ENCODE results near the gene ZCCHC7. TPM values are rescaled to one million over a fixed set of nuclear protein-coding genes. Genes with fewer than 3 reads are reported as not detected.
"Not testable (repeated sequence)": the region's sequence is repeated elsewhere in the genome, so short reads cannot be mapped to it uniquely, and the experiment has no call there.

The ZCCHC7 gene
- total RNA-seq, 3 donors from 2014 or later: 19.8 to 29.1 (median 26.9) TPM

- no peak overlapping the region for H3K4me3 ChIP-seq
- no peak overlapping the region for H3K27ac ChIP-seq
- no peaks in the 10 kb centered on the region for H3K4me1 ChIP-seq
- H3K9me3 ChIP-seq: no peaks in the 10 kb centered on the region
- H3K36me3 ChIP-seq: no peaks in the 10 kb centered on the region
- intact Hi-C loops (cut with DNase I; ENCODE audit: low total_unique reads): no loop called here
- no peaks in the 10 kb centered on the region for H3K27me3 ChIP-seq
- DNase-seq (ENCODE audit: low spot score in 2 of 2): no peak
- no peak for TF ChIP-seq POLR2A (IDR thresholded peaks at IDR 0.05)
- no peak for TF ChIP-seq CTCF (IDR thresholded peaks at IDR 0.05)
- no peak for TF ChIP-seq POLR2AphosphoS5 (IDR thresholded peaks at IDR 0.05)
Observed at GRCh38 chr9:37395229-37395628, 274.9 kb downstream of the ZCCHC7 start.

GRCh38 chr9:37395663-37396062 lies 275.3 kb downstream of the ZCCHC7 start:
- H3K4me1 ChIP-seq: no peaks in the 10 kb centered on the region
- no peak for TF ChIP-seq POLR2A (IDR thresholded peaks at IDR 0.05)
- no peak for TF ChIP-seq CTCF (IDR thresholded peaks at IDR 0.05)
- no peak for TF ChIP-seq POLR2AphosphoS5 (IDR thresholded peaks at IDR 0.05)
- intact Hi-C loops (cut with DNase I; ENCODE audit: low total_unique reads): no loop called here
- no peak for DNase-seq (ENCODE audit: low spot score in 2 of 2)
- H3K4me3 ChIP-seq: no peak overlapping the region
- H3K27me3 ChIP-seq: no peaks in the 10 kb centered on the region
- no peak overlapping the region for H3K27ac ChIP-seq
- no peaks in the 10 kb centered on the region for H3K9me3 ChIP-seq
- no peaks in the 10 kb centered on the region for H3K36me3 ChIP-seq

DNA sequence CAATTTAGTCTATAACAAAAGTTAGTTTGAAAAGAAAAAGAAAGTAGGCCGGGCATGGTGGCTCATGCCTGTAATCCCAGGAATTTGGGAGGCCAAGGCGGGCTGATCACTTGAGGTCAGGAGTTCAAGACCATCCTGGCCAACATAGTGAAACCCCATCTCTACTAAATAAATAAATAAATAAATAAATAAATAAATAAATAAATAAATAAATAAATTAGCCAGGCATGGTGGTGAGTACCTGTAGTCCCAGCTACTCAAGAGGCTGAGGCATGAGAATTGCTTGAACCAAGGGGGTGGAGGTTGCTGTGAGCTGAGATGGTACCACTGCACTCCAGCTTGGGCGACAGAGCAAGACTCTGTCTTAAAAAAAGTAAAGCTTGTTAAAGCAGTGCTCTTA lies 277.6 kb downstream of the ZCCHC7 start:
- DNase-seq (ENCODE audit: low spot score in 2 of 2); H3K4me1 ChIP-seq; H3K9me3 ChIP-seq; H3K36me3 ChIP-seq; H3K4me3 ChIP-seq; H3K27me3 ChIP-seq; intact Hi-C loops (cut with DNase I; ENCODE audit: low total_unique reads); H3K27ac ChIP-seq: not testable (repeated sequence)

- no peaks in the 10 kb centered on the region for H3K9me3 ChIP-seq
- no peaks in the 10 kb centered on the region for H3K36me3 ChIP-seq
- H3K27ac ChIP-seq: no peak overlapping the region
- H3K4me3 ChIP-seq: no peak overlapping the region
- H3K4me1 ChIP-seq: no peaks in the 10 kb centered on the region
- DNase-seq (ENCODE audit: low spot score in 2 of 2): no peak
- no peak for TF ChIP-seq POLR2AphosphoS5 (IDR thresholded peaks at IDR 0.05)
- no peak for TF ChIP-seq CTCF (IDR thresholded peaks at IDR 0.05)
- no peak for TF ChIP-seq POLR2A (IDR thresholded peaks at IDR 0.05)
- intact Hi-C loops (cut with DNase I; ENCODE audit: low total_unique reads): no loop called here
- no peaks in the 10 kb centered on the region for H3K27me3 ChIP-seq
Observed at GRCh38 chr9:37398464-37399025, 278.2 kb downstream of the ZCCHC7 start.

GRCh38 chr9:37399336-37399735 lies 279.0 kb downstream of the ZCCHC7 start:
- intact Hi-C loops (cut with DNase I; ENCODE audit: low total_unique reads): no loop called here
- no peak for DNase-seq (ENCODE audit: low spot score in 2 of 2)
- TF ChIP-seq POLR2A (IDR thresholded peaks at IDR 0.05): no peak
- no peak for TF ChIP-seq POLR2AphosphoS5 (IDR thresholded peaks at IDR 0.05)
- no peak for TF ChIP-seq CTCF (IDR thresholded peaks at IDR 0.05)
- no peaks in the 10 kb centered on the region for H3K36me3 ChIP-seq
- no peak overlapping the region for H3K4me3 ChIP-seq
- no peak overlapping the region for H3K27ac ChIP-seq
- no peaks in the 10 kb centered on the region for H3K4me1 ChIP-seq
- H3K27me3 ChIP-seq: no peaks in the 10 kb centered on the region
- no peaks in the 10 kb centered on the region for H3K9me3 ChIP-seq

DNA sequence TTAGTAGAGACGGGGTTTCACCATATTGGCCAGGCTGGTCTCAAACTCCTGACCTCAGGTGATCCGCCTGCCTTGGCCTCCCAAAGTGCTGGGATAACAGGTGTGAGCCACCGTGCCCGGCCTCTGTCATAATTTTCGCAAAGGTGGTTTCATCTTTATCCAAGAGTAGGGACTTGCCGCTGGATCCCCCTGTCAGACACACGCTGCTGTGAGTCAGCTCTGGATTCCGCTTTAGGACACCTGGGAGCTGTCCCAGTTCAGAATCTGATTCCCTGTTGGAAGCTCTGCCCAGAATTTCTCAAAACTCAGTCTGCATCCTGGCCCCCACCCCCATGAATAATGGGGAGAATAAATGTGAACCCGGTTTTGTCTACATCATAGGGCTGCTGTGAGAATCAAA lies 284.2 kb downstream of the ZCCHC7 start:
- Histone ChIP-seq H3K36me3 (no peaks in the 10 kb centered on the region), H3K4me3 (no peak overlapping the region), H3K4me1 (no peaks in the 10 kb centered on the region), H3K27me3 (no peaks in the 10 kb centered on the region), H3K27ac (no peak overlapping the region), H3K9me3 (no peaks in the 10 kb centered on the region)
- intact Hi-C loops (cut with DNase I; ENCODE audit: low total_unique reads): no loop called here
- DNase-seq (ENCODE audit: low spot score in 2 of 2): no peak
- TF ChIP-seq CTCF (IDR thresholded peaks at IDR 0.05) (no peak), POLR2A (IDR thresholded peaks at IDR 0.05) (no peak), POLR2AphosphoS5 (IDR thresholded peaks at IDR 0.05) (no peak)
